ENCODE data around the gene NLE1.

The NLE1 gene

DNA sequence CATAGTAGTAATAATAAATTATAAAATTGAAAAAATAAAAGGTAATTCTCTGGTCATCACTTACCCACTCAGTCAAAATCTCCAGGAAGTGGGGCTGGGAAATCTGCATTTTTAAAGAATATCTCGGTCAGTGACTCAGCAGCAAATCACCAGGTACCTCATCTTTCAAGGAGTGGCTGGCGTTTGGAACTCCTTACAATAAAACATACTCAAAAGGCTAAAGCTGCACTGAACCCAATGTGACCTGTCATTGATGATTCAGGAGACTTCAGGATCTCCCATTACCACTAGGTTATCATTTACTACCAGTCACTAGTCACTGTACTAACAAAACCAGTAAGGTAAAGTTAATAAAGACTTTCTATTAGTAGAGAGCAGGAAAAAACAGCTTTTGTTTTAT lies 57.1 kb downstream of the NLE1 start:
- no peak for DNase-seq

DNA sequence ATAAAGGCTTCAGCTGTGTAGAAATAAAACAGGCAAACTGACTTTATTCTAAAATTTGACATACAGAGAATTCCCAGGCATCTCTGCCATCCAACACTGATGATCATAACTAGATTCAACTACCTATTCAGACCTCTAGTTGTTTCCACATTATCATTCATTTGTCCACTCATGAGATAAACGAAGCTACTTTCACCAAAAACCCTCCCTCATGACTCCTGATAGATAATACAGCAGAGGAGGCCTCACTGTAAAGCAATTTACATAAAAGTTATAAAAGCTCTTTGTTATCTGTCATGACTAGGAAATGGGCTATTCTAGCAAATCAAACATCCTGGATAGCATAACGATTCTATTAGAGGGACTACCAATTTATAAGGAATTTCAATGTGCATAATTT lies 59.0 kb downstream of the NLE1 start:
- no peak for DNase-seq

GRCh38 chr17:35082073-35082657 lies 59.9 kb downstream of the NLE1 start:
- peak in 1 of 2 experiments; percentile 19 for DNase-seq

DNA sequence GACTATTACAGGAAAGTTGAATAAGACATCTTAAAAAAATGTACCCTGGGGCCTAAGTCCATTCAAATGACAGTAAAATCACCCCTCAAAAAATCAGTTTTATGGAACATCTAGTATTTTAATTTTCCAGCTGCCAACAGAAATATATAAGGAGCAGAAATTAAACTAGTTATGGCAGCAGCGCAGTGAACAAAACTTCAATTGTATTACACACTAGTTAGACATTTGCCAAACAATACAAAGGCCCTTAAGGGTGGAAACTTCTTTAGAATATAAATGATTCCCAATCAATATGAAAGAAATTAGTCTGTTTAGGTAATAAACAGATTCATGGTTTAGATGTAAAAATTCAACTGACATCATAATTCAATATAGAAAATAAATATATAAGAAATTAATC lies 60.5 kb downstream of the NLE1 start:
- no peak for DNase-seq

- no peak for DNase-seq
These were observed 61.6 kb downstream of the NLE1 start for GRCh38 chr17:35080536-35080935.

- no peak for DNase-seq
These were observed 62.3 kb downstream of the NLE1 start for GRCh38 chr17:35079547-35080423.

All from stimulated activated CD4-positive, alpha-beta T cell treated with anti-CD3 and anti-CD28 coated beads, Interleukin-4, amount 100 ng/mL, for 4 hours (primary cell).